SK-N-SH (cell line): ENCODE results near the gene AIF1L. TPM values are rescaled to one million over a fixed set of nuclear protein-coding genes. Genes with fewer than 3 reads are reported as not detected.

Source experiments
- CTCF ChIA-PET: fragments of 300-600, 350-600 bp; formaldehyde crosslinking; extraction: SDS; loops from one replicate; lab custom pipeline; 2021; lab: Yijun Ruan, JAX
- POLR2A ChIA-PET: fragments of 350-600 bp; sonication (Branson Sonifier 250); formaldehyde crosslinking; extraction: SDS; loops from one replicate; lab custom pipeline; 2020; ENCODE audit warnings: antibody characterized with exemption, inconsistent platforms; lab: Yijun Ruan, JAX
- DNase-seq: peaks from one replicate; pipeline ENCODE4 v3.0.0; 2012
- H2AFZ ChIP-seq: fragments of 200-600 bp; sonication (generic); 2 replicates; pipeline ENCODE4 v1.8.1; 2016; ENCODE audit warnings: antibody characterized with exemption, mild to moderate bottlenecking, low read depth
- H3F3A ChIP-seq: fragments of 200-600 bp; sonication (generic); replicated peaks from 2 replicates; pipeline ENCODE3; 2016; ENCODE audit warnings: antibody characterized with exemption, mild to moderate bottlenecking; ENCODE audit not compliant: insufficient read depth
- H3K27ac ChIP-seq, 2 experiments: fragments of 200-500 bp in 1 of 2; fragments of 200-600 bp in 1 of 2; sonication (Bioruptor generic) in 1 of 2; sonication (generic), shearing (Covaris generic) in 1 of 2; 2 replicates each; pipeline versions ENCODE4 v1.5.1 to v1.6.1; 2014 to 2016; ENCODE audit warnings: low read depth in 2 of 2, inconsistent platforms in 1 of 2, low read length in 1 of 2, mild to moderate bottlenecking in 1 of 2, mixed read lengths in 1 of 2
- H3K27me3 ChIP-seq: fragments of 200-600 bp; sonication (generic), shearing (Covaris generic); 2 replicates; pipeline ENCODE4 v1.6.1; 2016; ENCODE audit warnings: mixed run types; ENCODE audit not compliant: insufficient read depth
- H3K36me3 ChIP-seq, 2 experiments: fragments of 200-500 bp in 1 of 2; fragments of 200-600 bp in 1 of 2; sonication (Bioruptor generic) in 1 of 2; sonication (generic) in 1 of 2; replicated peaks in 1 of 2; 2 replicates each; pipeline versions ENCODE3 to v1.5.1; 2014 to 2016; ENCODE audit warnings: low read length in 1 of 2, mild to moderate bottlenecking in 1 of 2; ENCODE audit not compliant: insufficient read depth in 2 of 2, control insufficient read depth in 1 of 2
- H3K4me1 ChIP-seq, 2 experiments: fragments of 200-500 bp in 1 of 2; fragments of 200-600 bp in 1 of 2; sonication (Bioruptor generic) in 1 of 2; sonication (generic), shearing (Covaris generic) in 1 of 2; 2 replicates each; pipeline versions ENCODE4 v1.5.1 to v1.6.1; 2014 to 2016; ENCODE audit warnings: low read depth in 1 of 2, low read length in 1 of 2, mixed run types in 1 of 2; ENCODE audit not compliant: insufficient read depth in 2 of 2, control insufficient read depth in 1 of 2
- H3K4me2 ChIP-seq: fragments of 200-600 bp; sonication (generic), shearing (Covaris generic); 2 replicates; pipeline ENCODE4 v1.6.1; 2017; ENCODE audit warnings: mixed run types
- H3K4me3 ChIP-seq, 2 experiments: fragments of 200-500 bp in 1 of 2; fragments of 200-600 bp in 1 of 2; sonication (Bioruptor generic) in 1 of 2; sonication (generic), shearing (Covaris generic) in 1 of 2; 2 replicates each; pipeline versions ENCODE4 v1.5.1 to v1.8.1; 2014 to 2016; ENCODE audit warnings: low read depth in 2 of 2, inconsistent platforms in 1 of 2, low read length in 1 of 2, mild to moderate bottlenecking in 1 of 2, mixed read lengths in 1 of 2, moderate library complexity in 1 of 2
- H3K79me2 ChIP-seq: fragments of 200-600 bp; sonication (generic); 2 replicates; pipeline ENCODE4 v1.8.1; 2017; ENCODE audit warnings: mild to moderate bottlenecking; ENCODE audit not compliant: insufficient read depth
- H3K9ac ChIP-seq: fragments of 200-600 bp; sonication (generic); 2 replicates; pipeline ENCODE4 v1.6.1; 2017; ENCODE audit warnings: mixed run types
- H3K9me2 ChIP-seq: fragments of 200-600 bp; sonication (generic); 2 replicates; pipeline ENCODE4 v1.6.1; 2017; ENCODE audit warnings: mixed run types
- H3K9me3 ChIP-seq: fragments of 200-600 bp; sonication (generic); 2 replicates; pipeline ENCODE4 v1.6.1; 2017; ENCODE audit warnings: mixed run types, mild to moderate bottlenecking, moderate library complexity
- H4K20me1 ChIP-seq: fragments of 200-600 bp; sonication (generic); 2 replicates; pipeline ENCODE4 v1.6.1; 2017; ENCODE audit warnings: mild to moderate bottlenecking, mixed run types; ENCODE audit not compliant: insufficient read depth
- ELF1 ChIP-seq: IDR thresholded peaks from 2 replicates; pipeline ENCODE4 v1.4.0; 2012
- EP300 ChIP-seq, 2 experiments: IDR thresholded peaks; 2 replicates each; pipeline versions ENCODE4 v1.4.0 to v1.6.1; 2012; ENCODE audit warnings: borderline replicate concordance in 1 of 2, low read depth in 1 of 2, low read length in 1 of 2
- EZH2phosphoT487 ChIP-seq: fragments of 200-600 bp; sonication (generic); IDR thresholded peaks from 2 replicates; pipeline ENCODE4 v1.6.1; 2017; ENCODE audit warnings: low read depth, mixed run types, mild to moderate bottlenecking, antibody characterized with exemption, moderate library complexity, borderline replicate concordance
- GABPA ChIP-seq: IDR thresholded peaks from 2 replicates; pipeline ENCODE4 v1.4.0; 2012; ENCODE audit warnings: low read depth, mild to moderate bottlenecking
- GATA2 ChIP-seq: sonication (generic); formaldehyde crosslinking; IDR thresholded peaks from 2 replicates; pipeline ENCODE4 v1.5.0; 2020; ENCODE audit warnings: mild to moderate bottlenecking, missing genetic modification reagents
- IRF3 ChIP-seq: fragments of 150-350 bp; IDR thresholded peaks from 2 replicates; pipeline ENCODE4 v1.6.1; 2016; ENCODE audit warnings: mild to moderate bottlenecking, low read depth, low read length
- MEF2A ChIP-seq: IDR thresholded peaks from 2 replicates; pipeline ENCODE4 v1.4.0; 2012; ENCODE audit warnings: low read depth, borderline replicate concordance
- MXI1 ChIP-seq: IDR thresholded peaks from 2 replicates; pipeline ENCODE4 v1.6.1; 2012; ENCODE audit warnings: mild to moderate bottlenecking, low read depth, low read length, improper control_type of control experiment
- NRF1 ChIP-seq: IDR thresholded peaks from 2 replicates; pipeline ENCODE4 v1.6.1; 2012; ENCODE audit warnings: low read depth, mild to moderate bottlenecking, low read length
- POLR2AphosphoS5 ChIP-seq: IDR thresholded peaks from 2 replicates; pipeline ENCODE4 v1.6.1; 2012; ENCODE audit warnings: low read depth, low read length
- RXRA ChIP-seq: IDR thresholded peaks from 2 replicates; pipeline ENCODE4 v1.4.0; 2012; ENCODE audit warnings: low read depth, mild to moderate bottlenecking, borderline replicate concordance
- SIN3A ChIP-seq: IDR thresholded peaks from 2 replicates; pipeline ENCODE4 v1.6.1; 2012; ENCODE audit warnings: low read depth, mild to moderate bottlenecking, low read length, moderate library complexity, borderline replicate concordance
- SMC3 ChIP-seq: IDR thresholded peaks from 2 replicates; pipeline ENCODE4 v1.6.1; 2012; ENCODE audit warnings: low read depth, low read length, improper control_type of control experiment
- TAF1 ChIP-seq: IDR thresholded peaks from 2 replicates; pipeline ENCODE4 v1.6.1; 2012; ENCODE audit warnings: low read depth, mild to moderate bottlenecking, low read length, moderate library complexity, borderline replicate concordance
- TEAD4 ChIP-seq: IDR thresholded peaks from 2 replicates; pipeline ENCODE4 v1.4.0; 2012; ENCODE audit warnings: mild to moderate bottlenecking, borderline replicate concordance; ENCODE audit not compliant: insufficient read depth
- YY1 ChIP-seq: IDR thresholded peaks from 2 replicates; pipeline ENCODE4 v1.4.0; 2012; ENCODE audit warnings: low read depth, mild to moderate bottlenecking
- WGBS: methylation state at CpG from one replicate; pipeline ENCODE4 v1.1.6; 2017; ENCODE audit warnings: low lambda C conversion rate; 5-methylcytosine and 5-hydroxymethylcytosine counted together
- polyA plus RNA-seq, 3 experiments: library from polyadenylated mRNA; depleted of rRNA; stranded (reverse); fragments of >200 nt; gene quantifications; 2 replicates each; pipeline ENCODE4 v1.2.3, GENCODE V29; 2012
- TF ChIP-seq, protein P1 (sequence below): fragments of 200-600 bp; sonication (generic); IDR thresholded peaks from 2 replicates; pipeline ENCODE4 v1.6.1; 2017; ENCODE audit warnings: antibody characterized with exemption, mild to moderate bottlenecking, moderate library complexity
- TF ChIP-seq, protein P2 (sequence below): IDR thresholded peaks from 2 replicates; pipeline ENCODE4; 2012
- TF ChIP-seq, protein P3 (sequence below): fragments of 150-350 bp; IDR thresholded peaks from 2 replicates; pipeline ENCODE4 v1.6.1; 2017; ENCODE audit warnings: antibody characterized with exemption, low read length, low read depth, borderline replicate concordance

The AIF1L gene
- polyA plus RNA-seq, 1 of the 3 experiments (the other 2 are of a cell fraction): 0.26 TPM

- Histone ChIP-seq H3K36me3 (no peaks in the 10 kb centered on the region), H4K20me1 (no peaks in the 10 kb centered on the region), H3K4me2 (no peak overlapping the region), H2AFZ (no peak overlapping the region), H3K9ac (no peak overlapping the region), H3K27ac (no peak overlapping the region), H3K9me2 (no peaks in the 10 kb centered on the region), H3F3A (no peaks in the 10 kb centered on the region), H3K79me2 (no peaks in the 10 kb centered on the region), H3K4me1 (peaks cover 0 to 4% of the 10 kb centered on the region in 2 experiments; a peak in 1 of 4 replicates), H3K27me3 (peaks cover 11% of the 10 kb centered on the region; the same call in 1 of the 2 replicates), H3K9me3 (no peaks in the 10 kb centered on the region), H3K4me3 (no peak overlapping the region)
- peak; percentile 64 for DNase-seq
- POLR2A ChIA-PET: interaction anchor here (3.2 kb wide), 1 partner anchor 24 kb away, joined by 13 read pairs; the partner anchor contains the start of gene NUP214
- TF ChIP-seq, protein P1, sequence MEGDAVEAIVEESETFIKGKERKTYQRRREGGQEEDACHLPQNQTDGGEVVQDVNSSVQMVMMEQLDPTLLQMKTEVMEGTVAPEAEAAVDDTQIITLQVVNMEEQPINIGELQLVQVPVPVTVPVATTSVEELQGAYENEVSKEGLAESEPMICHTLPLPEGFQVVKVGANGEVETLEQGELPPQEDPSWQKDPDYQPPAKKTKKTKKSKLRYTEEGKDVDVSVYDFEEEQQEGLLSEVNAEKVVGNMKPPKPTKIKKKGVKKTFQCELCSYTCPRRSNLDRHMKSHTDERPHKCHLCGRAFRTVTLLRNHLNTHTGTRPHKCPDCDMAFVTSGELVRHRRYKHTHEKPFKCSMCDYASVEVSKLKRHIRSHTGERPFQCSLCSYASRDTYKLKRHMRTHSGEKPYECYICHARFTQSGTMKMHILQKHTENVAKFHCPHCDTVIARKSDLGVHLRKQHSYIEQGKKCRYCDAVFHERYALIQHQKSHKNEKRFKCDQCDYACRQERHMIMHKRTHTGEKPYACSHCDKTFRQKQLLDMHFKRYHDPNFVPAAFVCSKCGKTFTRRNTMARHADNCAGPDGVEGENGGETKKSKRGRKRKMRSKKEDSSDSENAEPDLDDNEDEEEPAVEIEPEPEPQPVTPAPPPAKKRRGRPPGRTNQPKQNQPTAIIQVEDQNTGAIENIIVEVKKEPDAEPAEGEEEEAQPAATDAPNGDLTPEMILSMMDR: no peak
- TF ChIP-seq, protein P2, sequence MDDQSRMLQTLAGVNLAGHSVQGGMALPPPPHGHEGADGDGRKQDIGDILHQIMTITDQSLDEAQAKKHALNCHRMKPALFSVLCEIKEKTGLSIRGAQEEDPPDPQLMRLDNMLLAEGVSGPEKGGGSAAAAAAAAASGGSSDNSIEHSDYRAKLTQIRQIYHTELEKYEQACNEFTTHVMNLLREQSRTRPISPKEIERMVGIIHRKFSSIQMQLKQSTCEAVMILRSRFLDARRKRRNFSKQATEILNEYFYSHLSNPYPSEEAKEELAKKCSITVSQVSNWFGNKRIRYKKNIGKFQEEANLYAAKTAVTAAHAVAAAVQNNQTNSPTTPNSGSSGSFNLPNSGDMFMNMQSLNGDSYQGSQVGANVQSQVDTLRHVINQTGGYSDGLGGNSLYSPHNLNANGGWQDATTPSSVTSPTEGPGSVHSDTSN: no peak
- TF ChIP-seq TEAD4 (no peak), MEF2A (no peak), SIN3A (no peak), MXI1 (no peak), IRF3 (no peak), POLR2AphosphoS5 (no peak), SMC3 (no peak), YY1 (no peak), GATA2 (CRISPR knock-in tag) (no peak), ELF1 (no peak), EZH2phosphoT487 (no peak), NRF1 (no peak), EP300 (IDR thresholded peaks at IDR 0.05; ENCODE audit: borderline replicate concordance in 1 of 2, low read depth in 1 of 2, low read length in 1 of 2) (no peak), TAF1 (no peak), GABPA (no peak), RXRA (no peak)
- TF ChIP-seq, protein P3, sequence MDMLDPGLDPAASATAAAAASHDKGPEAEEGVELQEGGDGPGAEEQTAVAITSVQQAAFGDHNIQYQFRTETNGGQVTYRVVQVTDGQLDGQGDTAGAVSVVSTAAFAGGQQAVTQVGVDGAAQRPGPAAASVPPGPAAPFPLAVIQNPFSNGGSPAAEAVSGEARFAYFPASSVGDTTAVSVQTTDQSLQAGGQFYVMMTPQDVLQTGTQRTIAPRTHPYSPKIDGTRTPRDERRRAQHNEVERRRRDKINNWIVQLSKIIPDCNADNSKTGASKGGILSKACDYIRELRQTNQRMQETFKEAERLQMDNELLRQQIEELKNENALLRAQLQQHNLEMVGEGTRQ: no peak
- CTCF ChIA-PET: interaction anchor here (1.4 to 1.7 kb wide), 3 partner anchors 44 to 76 kb away, joined by 3 to 9 read pairs (median 3); no protein-coding TSS in a partner anchor
- WGBS: 81% methylated on average over 11 of the region's 11 CpGs
These were observed 5.1 kb downstream of the AIF1L start for GRCh38 chr9:131101207-131101964.
